ENCODE data around the gene DPP8. TPM values are rescaled to one million over a fixed set of nuclear protein-coding genes. Genes with fewer than 3 reads are reported as not detected.

DPP8 gene
- total RNA-seq, 1 experiment from 2014 or later = 27.1 TPM

GRCh38 chr15:65394936-65395335 lies 122.6 kb downstream of the DPP8 start:
- Histone ChIP-seq H3K27ac (ENCODE audit: low read depth, low read length) (no peak overlapping the region), H3K4me1 (ENCODE audit: control insufficient read depth in 1 of 2, insufficient read depth in 2 of 2, low read length in 2 of 2) (0 out of 4 replicates have a peak, but pooled peaks cover 0 to 7% of the 10 kb centered on the region in 2 experiments), H2AFZ (ENCODE audit: low read depth, low read length, poor library complexity, severe bottlenecking) (no peak overlapping the region), H4K20me1 (ENCODE audit: insufficient read depth) (no peaks in the 10 kb centered on the region), H3K9me3 (ENCODE audit: control insufficient read depth in 1 of 2, insufficient read depth in 1 of 2, low read depth in 1 of 2, low read length in 2 of 2) (no peaks in the 10 kb centered on the region), H3K9me2 (ENCODE audit: insufficient read depth) (no peaks in the 10 kb centered on the region), H3K4me3 (replicated peaks in 1 of 2; ENCODE audit: low read depth in 1 of 2, low read length in 2 of 2) (no peak overlapping the region), H3K79me2 (ENCODE audit: insufficient read depth, low read length) (no peaks in the 10 kb centered on the region), H3K27me3 (ENCODE audit: insufficient read depth, low read length) (no peaks in the 10 kb centered on the region), H3K9ac (ENCODE audit: low read length) (no peak overlapping the region), H3K36me3 (ENCODE audit: control insufficient read depth in 1 of 2, insufficient read depth in 2 of 2, low read length in 2 of 2) (no peaks in the 10 kb centered on the region), H3K4me2 (ENCODE audit: low read length) (no peak overlapping the region)
- intact Hi-C loops (cut with micrococcal nuclease) = no loop called here
- no peak for TF ChIP-seq ZBTB33 (IDR thresholded peaks at IDR 0.05; ENCODE audit: extremely low read depth, insufficient replicate concordance, low read length)
- TF ChIP-seq REST (IDR thresholded peaks at IDR 0.05; ENCODE audit: low read depth) = no peak
- TF ChIP-seq CEBPB (IDR thresholded peaks at IDR 0.05; ENCODE audit: low read depth) = no peak
- TF ChIP-seq YY1 (IDR thresholded peaks at IDR 0.05; ENCODE audit: extremely low read depth, insufficient replicate concordance, low read depth, low read length) = no peak
- TF ChIP-seq EZH2 (IDR thresholded peaks at IDR 0.05) = no peak
- no peak for TF ChIP-seq EZH2phosphoT487 (IDR thresholded peaks at IDR 0.05; ENCODE audit: borderline replicate concordance)
- no peak for TF ChIP-seq MAX (IDR thresholded peaks at IDR 0.05)
- ChIA-PET CTCF (interaction anchor here (1.6 kb wide), 1 partner anchor 10 kb away, joined by 4 read pairs; no protein-coding TSS in a partner anchor), POLR2A (no interaction called here), RAD21 (ENCODE audit: low non-redundant PET in 1 of 2, low total read pairs in 2 of 2, uncharacterized antibody in 2 of 2, unreplicated experiment in 2 of 2) (no interaction called here)
- BruUV-seq (replicated peaks) = no TSS peak
- ATAC-seq (no peak), DNase-seq (ENCODE audit: low read depth, low spot score) (no peak)

Data from HCT116 (cell line).